Ramos (cell line): ENCODE measurements around the gene CHST8.
"Not testable (repeated sequence)": the region's sequence is repeated elsewhere in the genome, so short reads cannot be mapped to it uniquely, and the experiment has no call there.

Experiments used
- in situ Hi-C: fragments of 300-500 bp; cut with MboI; formaldehyde crosslinking; loops from one replicate; pipeline ENCODE4 v1.14.3; 2022; ENCODE audit warnings: low sequenced_read_pairs; ENCODE audit not compliant: unreplicated experiment

The CHST8 gene

DNA sequence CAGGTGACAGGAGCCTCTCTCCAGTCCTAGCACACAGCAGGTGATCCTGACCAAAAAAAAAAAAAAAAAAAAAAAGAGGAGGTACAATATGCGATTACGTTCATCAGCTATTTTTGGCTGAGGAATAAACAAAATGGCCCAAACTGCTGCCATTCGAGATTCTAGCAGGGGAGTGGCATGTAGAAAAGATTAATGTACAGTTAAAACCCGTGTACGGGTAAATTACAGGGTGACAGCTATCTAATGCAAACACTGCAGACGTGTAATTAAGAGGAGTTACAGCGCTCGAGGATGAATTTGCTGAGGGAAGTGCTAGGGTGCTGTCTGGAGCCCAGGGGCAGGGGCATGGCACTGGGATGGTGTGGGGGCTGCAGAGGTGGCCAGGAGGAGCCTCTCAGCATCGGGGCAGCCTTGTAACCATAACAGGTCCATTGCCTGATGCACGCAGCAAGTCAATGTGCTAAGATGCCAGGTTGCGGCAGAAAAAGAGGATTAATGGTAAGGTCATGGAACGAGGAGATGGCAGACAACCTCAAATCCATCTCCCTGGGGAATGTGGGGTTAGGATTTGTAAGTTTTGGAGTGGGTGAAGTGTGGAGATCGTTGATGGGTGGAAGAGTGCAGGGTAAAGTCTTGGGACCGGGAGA lies 17.4 kb downstream of the CHST8 start:
- in situ Hi-C loops = no loop called here

DNA sequence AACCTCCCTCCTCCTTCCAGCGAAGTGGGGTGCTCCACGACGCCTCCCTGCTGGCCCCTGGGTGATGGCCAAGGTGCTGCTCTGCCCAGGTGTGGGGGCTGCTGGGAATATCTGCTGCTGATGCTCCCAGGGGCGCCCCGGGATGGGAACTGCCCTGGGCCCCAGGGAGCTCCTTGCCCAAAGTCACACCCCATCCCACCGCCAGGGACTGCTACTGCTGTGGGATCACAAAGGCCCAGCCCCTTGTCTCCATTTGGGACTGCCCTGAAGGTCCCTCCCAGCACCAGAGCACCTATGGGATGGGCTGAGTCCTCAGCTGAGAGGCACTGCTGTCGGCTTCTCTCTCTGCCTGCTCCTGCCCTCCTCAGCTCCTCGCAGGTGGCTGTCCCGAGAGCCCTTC lies 19.0 kb downstream of the CHST8 start:
- in situ Hi-C loops = no loop called here

GRCh38 chr19:33641261-33641660 lies 19.5 kb downstream of the CHST8 start:
- in situ Hi-C loops = no loop called here

DNA sequence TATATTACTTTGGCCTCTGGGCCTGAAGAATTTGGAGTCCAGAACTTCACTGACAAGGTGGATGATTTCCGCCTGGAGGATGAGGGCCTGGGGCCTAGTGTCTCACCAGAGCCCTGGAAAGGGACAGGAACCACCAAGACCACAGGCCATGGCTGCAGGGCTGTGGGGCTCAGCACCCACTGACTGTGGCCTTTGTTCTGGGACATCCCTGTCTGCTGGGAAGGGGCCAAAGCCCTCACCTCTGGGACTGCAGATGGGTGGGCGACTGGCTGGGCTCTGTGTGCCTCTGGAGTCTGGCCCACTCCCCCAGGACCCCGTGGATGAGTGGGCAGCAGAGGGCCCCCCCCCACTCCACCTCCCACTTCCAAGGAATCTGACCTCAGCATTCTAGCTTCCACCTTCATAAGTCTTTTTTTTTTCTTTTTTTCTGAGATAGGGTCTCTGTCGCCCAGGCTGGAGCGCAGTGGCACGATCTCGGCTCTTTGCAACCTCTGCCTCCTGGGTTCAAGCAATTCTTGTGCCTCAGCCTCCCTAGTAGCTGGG lies 20.3 kb downstream of the CHST8 start:
- in situ Hi-C loops = no loop called here

GRCh38 chr19:33644284-33644836 lies 22.6 kb downstream of the CHST8 start:
- in situ Hi-C loops = no loop called here

DNA sequence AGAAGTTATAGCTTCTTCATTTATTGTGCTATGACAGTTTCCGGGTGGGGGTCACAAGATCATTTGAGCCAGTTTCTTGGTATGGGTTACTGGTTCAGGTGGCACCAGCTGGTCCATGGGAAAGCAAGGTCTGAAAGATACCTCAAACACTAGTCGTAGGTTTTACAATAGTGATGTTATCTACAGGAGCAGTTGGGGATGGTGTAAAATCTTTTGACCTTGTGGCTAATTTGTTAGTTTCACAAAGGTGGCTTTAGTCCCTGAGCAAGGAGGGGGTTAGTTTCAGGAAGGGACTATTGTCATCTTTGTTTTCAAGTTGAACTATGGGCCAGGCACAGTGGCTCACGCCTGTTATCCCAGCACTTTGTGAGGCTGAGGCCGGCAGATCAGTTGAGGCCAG lies 24.6 kb downstream of the CHST8 start:
- in situ Hi-C loops = no loop called here

GRCh38 chr19:33647146-33647545 lies 25.4 kb downstream of the CHST8 start:
- in situ Hi-C loops = no loop called here

GRCh38 chr19:33649627-33650305 lies 28.0 kb downstream of the CHST8 start:
- in situ Hi-C loops = no loop called here

GRCh38 chr19:33653684-33654083 lies 31.9 kb downstream of the CHST8 start:
- in situ Hi-C loops = no loop called here

DNA sequence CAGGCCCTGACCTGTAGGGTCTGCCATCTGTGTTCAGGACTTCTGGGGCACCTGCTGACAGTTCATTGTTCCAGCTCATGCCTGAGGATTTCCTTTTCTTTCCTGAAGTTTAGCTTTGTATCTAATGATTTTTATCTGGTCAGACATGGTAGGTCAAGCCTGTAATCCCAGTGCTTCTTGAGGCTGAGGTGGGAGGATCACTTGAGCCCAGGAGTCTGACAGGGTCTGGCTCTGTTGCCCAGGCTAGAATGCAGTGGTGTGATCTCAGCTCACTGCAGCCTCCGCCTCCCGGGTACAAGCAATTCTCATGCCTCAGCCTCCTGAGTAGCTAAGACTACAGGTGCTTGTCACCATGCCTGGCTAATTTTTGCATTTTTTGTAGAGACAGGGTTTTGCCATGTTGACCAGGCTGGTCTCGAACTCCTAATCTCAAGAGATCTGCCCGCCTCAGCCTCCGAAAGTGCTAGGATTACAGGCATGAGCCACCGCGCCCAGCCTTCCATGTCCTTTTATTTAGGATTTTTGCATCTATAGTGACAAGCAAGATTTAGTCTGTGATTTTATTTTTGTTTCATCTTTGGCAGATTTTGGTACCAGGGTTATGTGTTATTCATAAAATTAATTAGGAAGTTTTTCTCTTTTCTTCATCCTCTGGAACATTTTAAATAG lies 33.2 kb downstream of the CHST8 start:
- in situ Hi-C loops = no loop called here

- in situ Hi-C loops = no loop called here
Observed at GRCh38 chr19:33659835-33660234, 38.1 kb downstream of the CHST8 start.

GRCh38 chr19:33660410-33661124 lies 38.8 kb downstream of the CHST8 start:
- in situ Hi-C loops = no loop called here

DNA sequence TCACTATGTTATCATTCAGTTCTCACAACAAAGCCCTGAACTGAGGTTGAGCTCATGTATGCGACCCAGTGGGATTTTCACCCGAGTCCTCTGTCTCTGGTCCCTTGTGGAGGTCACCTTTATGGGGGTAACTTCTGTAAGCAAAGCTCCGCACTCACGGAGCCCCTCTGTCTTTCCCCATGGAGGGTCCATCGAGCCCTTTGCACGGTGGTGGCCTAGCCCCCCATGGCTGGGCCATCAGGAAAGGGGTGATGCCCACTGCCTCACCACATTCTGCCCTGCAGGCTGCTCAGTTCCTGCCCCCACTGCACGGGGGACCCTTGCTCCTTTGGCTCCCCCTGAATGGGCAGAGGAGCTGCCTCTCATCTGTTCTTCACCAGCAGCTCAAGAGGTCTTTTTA lies 39.6 kb downstream of the CHST8 start:
- in situ Hi-C loops = no loop called here

GRCh38 chr19:33662391-33663092 lies 40.8 kb downstream of the CHST8 start:
- in situ Hi-C loops = no loop called here

DNA sequence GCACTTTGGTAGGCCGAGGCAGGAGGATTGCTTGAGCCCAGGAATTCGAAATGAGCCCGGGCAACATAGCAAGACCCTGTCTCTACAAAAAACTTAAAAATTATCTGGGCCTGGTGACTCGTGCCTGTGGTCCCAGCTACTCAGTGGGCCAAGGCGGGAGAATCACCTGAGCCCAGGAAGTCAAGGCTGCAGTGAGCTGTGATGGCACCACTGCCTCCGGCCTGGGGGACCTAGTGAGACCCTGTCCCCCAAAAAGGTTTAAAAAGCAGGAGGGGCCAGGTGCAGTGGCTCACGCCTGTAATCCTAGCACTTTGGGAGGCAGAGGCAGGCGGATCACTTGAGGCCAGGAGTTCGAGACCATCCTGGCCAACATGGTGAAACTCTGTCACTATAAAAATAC lies 41.6 kb downstream of the CHST8 start:
- in situ Hi-C loops = not testable (repeated sequence)

- in situ Hi-C loops = no loop called here
Observed at GRCh38 chr19:33664744-33665143, 43.0 kb downstream of the CHST8 start.

DNA sequence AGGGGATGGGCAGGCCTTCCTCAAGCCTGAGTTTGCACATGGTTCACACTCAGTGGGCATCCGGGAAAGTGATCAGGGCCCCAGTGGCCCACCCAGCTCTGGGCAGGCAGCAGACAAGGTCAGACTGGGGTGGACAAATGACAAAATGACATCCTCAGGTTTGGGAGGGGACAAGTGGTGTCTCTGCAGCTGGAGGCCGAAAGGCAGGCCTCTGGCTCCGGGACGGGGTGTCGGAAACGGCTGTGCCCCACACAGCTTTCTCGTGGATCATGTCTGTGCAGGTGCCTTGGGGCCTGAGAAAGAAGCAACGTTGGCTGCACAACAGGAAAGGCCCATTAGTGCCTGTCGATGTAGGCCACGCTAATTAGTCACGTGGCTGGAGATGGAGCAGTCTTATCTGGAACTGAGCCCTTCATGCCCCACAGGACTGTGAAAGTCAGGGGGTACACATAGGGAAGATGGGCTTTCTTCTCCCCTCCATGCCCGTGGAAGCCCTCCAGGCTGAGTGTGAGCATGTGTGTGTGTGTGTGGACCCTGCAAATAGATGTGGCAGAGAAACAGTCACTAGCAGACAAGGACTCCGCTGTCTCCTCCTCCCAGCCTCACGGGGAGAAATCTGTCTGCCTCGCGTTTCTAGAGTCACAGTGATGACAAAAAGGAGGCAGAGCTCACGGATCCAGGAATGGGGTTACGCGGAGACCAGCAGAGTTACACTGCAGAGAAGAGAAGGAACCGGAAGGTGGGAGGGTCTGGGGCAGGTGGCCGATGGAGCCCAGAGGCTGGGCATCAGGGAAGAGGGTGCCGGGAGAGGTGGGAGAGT lies 44.2 kb downstream of the CHST8 start:
- in situ Hi-C loops = no loop called here

GRCh38 chr19:33667141-33667650 lies 45.4 kb downstream of the CHST8 start:
- in situ Hi-C loops = no loop called here

DNA sequence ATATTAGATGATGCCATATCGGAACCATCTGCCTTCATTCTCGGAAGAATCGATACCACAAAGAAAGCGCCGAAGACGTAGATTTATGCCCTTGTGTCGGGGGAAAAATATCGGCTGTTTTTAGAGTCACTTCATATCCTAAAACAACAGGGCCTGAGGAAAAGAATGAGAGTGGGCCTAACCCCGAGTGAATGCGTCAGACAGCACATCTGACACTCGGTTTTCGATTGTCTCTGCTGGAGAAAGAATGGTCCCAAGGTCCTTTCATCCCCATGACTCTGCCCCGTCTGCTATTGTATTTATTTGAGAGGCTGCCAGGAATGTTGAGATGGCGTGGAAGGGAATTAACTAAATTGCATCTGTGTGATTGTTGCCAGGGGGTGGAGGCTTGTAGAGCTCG lies 46.1 kb downstream of the CHST8 start:
- in situ Hi-C loops = no loop called here
